ENCODE data around the gene TM2D3.

The TM2D3 gene

DNA sequence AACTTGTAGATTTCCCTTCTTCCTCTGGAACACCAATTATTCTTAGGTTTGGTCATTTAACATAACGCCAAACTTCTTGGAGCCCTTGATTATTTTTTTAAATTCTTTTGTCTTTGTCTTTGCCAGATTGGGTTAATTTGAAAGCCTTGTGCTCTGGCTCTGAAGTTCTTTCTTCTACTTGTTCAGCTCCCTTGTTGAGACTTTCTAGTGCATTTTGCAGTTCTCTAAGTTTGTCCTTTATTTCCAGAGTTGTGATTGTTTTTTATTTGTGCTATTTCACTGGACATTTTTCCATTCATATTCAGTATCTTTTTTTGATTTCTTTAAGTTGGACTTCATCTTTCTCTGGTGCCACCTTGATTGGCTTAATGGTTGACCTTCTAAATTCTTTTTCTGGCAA, 55.5 kb downstream of the TM2D3 start:
- no peak for DNase-seq (ENCODE audit: low spot score)

More for the DNA sequence above, 55.5 kb downstream of the TM2D3 start:
- no peaks in the 10 kb centered on the region for H3K9me3 ChIP-seq (ENCODE audit: severe bottlenecking)
- TF ChIP-seq, protein P1, sequence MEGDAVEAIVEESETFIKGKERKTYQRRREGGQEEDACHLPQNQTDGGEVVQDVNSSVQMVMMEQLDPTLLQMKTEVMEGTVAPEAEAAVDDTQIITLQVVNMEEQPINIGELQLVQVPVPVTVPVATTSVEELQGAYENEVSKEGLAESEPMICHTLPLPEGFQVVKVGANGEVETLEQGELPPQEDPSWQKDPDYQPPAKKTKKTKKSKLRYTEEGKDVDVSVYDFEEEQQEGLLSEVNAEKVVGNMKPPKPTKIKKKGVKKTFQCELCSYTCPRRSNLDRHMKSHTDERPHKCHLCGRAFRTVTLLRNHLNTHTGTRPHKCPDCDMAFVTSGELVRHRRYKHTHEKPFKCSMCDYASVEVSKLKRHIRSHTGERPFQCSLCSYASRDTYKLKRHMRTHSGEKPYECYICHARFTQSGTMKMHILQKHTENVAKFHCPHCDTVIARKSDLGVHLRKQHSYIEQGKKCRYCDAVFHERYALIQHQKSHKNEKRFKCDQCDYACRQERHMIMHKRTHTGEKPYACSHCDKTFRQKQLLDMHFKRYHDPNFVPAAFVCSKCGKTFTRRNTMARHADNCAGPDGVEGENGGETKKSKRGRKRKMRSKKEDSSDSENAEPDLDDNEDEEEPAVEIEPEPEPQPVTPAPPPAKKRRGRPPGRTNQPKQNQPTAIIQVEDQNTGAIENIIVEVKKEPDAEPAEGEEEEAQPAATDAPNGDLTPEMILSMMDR (IDR thresholded peaks at IDR 0.05; ENCODE audit: poor library complexity, severe bottlenecking) = no peak
- no peak for ATAC-seq (ENCODE audit: low read depth)
- H3K4me3 ChIP-seq (ENCODE audit: severe bottlenecking) = no peak overlapping the region
- H3K4me1 ChIP-seq (ENCODE audit: insufficient read depth, poor library complexity, severe bottlenecking) = no peaks in the 10 kb centered on the region
- no peaks in the 10 kb centered on the region for H3K36me3 ChIP-seq (ENCODE audit: low read depth)
- no peak overlapping the region for H3K27ac ChIP-seq (ENCODE audit: poor library complexity, severe bottlenecking)
- no peaks in the 10 kb centered on the region for H3K27me3 ChIP-seq (ENCODE audit: insufficient read depth, poor library complexity, severe bottlenecking)

Measured in RWPE2 (cell line).